Bronchial epithelial cell (primary cell): ENCODE measurements around the gene PSD4. TPM values are rescaled to one million over a fixed set of nuclear protein-coding genes. Genes with fewer than 3 reads are reported as not detected.

Experiments used
- DNase-seq: peaks from one replicate; pipeline ENCODE4 v3.0.0-alpha.2; 2010; ENCODE audit warnings: low read depth
- FAIRE-seq: peaks from 2 replicates; lab custom pipeline; 2011; peaks lifted over from hg19 to GRCh38; lab: Jason Lieb, UNC
- H3K27me3 ChIP-seq: 2 replicates; pipeline ENCODE4 v1.5.1; 2011; ENCODE audit warnings: low read length; ENCODE audit not compliant: control insufficient read depth, insufficient read depth
- H3K36me3 ChIP-seq: 2 replicates; pipeline ENCODE4 v1.5.1; 2011; ENCODE audit warnings: low read length; ENCODE audit not compliant: control insufficient read depth, insufficient read depth
- H3K4me3 ChIP-seq: 2 replicates; pipeline ENCODE4 v1.5.1; 2011; ENCODE audit warnings: mild to moderate bottlenecking, low read depth, low read length, control low read depth
- CTCF ChIP-seq: IDR thresholded peaks from 2 replicates; pipeline ENCODE4 v1.5.1; 2011; ENCODE audit warnings: mild to moderate bottlenecking, moderate library complexity, low read length, control low read depth, inconsistent platforms; ENCODE audit not compliant: insufficient read depth, severe bottlenecking
- total RNA-seq: library from RNA; depleted of rRNA; stranded (reverse); fragments of >200 nt; gene quantifications from 2 replicates; pipeline ENCODE4 v1.2.1, GENCODE V29; 2014

PSD4 gene
- total RNA-seq, 1 donor from 2014 or later = 25.0 TPM

DNA sequence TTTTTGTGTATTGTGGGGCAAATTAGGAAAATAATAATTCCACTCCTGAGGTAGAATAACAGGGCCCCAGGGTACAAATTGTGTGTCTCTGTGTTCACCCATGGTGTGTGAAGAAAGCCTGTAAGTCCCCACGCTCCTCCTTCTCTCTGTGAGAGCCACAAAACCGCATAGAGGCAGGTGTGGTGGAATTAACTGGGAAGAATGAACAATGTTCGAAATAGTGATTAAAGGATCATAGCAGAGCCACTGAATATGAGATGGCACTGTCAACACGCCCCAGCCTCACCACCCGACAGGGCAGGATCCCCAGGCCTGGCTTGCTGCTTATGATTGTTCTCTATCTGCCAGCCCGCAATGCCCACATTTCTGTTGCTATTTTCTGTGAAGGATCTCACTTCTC is 32.3 kb upstream of the PSD4 start:
- Histone ChIP-seq H3K4me3 (no peak overlapping the region), H3K36me3 (no peaks in the 10 kb centered on the region), H3K27me3 (no peaks in the 10 kb centered on the region)
- DNase-seq (no peak), FAIRE-seq (no peak)
- TF ChIP-seq CTCF = no peak

- FAIRE-seq (no peak), DNase-seq (no peak)
- Histone ChIP-seq H3K4me3 (no peak overlapping the region), H3K36me3 (no peaks in the 10 kb centered on the region), H3K27me3 (no peaks in the 10 kb centered on the region)
- TF ChIP-seq CTCF = no peak
These were observed 31.5 kb upstream of the PSD4 start for GRCh38 chr2:113142290-113142689.

DNA sequence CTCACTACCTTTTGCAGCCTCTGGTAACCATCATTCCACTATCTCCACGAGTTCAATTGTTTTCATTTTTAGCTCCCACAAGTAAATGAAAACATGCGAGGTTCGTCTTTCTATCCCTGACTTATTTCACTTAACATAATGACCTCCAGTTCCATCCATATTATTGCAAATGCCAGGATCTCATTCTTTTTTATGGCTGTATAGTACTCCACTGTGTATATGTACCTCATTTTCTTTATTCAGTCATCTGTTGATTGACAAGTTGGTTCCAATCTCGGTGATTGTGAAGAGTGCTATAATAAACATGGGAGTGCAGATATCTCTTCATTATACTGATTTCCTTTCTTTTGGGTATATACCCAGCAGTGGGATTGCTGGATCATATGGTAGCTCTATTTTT is 29.5 kb upstream of the PSD4 start:
- no peak for TF ChIP-seq CTCF

DNA sequence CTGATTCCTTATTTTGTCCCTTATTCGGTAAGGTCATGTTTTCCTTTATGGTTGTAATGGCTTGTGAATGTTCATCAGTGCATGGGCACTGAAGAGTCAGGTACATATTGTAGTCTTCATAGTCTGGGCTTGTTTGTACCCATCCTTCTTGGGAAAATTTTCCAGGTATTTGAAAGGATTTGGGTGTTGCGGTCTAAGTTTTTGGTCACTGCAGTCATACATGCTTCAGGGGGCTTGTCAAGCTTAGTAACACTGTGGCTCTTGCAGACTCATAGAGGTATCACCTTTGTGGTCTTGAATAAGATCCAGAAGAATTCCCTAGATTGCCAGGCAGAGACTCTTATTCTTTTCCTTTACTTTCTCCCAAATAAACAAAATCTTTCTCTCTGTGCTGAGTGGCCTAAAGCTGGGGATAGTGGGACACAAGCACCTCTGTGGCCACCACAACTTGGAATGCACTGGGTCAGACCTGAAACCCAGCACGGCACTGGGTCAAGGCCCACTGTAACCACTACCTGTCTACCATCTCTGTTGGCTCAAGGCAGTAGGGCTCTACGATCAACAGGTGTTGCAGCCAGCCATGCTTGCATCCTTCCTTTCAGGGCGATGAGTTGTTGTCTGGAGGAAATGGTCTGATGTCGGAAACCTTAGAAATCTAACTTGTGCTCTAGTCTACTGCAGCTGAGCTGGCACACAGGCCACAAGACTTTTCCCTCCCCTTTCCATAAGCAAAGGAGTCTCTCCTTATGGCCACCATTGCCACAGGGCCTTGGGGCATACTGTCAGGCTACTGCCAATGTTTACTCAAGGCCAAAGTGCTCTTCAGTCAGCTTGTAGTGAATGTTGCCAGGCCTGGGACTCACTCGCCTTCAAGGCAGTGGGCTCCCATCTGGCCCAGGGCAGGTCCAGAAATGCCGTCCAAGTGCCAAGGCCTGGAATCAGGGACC is 24.9 kb upstream of the PSD4 start:
- FAIRE-seq = no peak
- Histone ChIP-seq H3K4me3 (no peak overlapping the region), H3K27me3 (no peaks in the 10 kb centered on the region), H3K36me3 (no peaks in the 10 kb centered on the region)
- no peak for TF ChIP-seq CTCF
- DNase-seq = peak; percentile 55

More for the DNA sequence above, 29.5 kb upstream of the PSD4 start:
- Histone ChIP-seq H3K27me3 (no peaks in the 10 kb centered on the region), H3K36me3 (no peaks in the 10 kb centered on the region), H3K4me3 (no peak overlapping the region)
- FAIRE-seq = no peak
- no peak for DNase-seq

DNA sequence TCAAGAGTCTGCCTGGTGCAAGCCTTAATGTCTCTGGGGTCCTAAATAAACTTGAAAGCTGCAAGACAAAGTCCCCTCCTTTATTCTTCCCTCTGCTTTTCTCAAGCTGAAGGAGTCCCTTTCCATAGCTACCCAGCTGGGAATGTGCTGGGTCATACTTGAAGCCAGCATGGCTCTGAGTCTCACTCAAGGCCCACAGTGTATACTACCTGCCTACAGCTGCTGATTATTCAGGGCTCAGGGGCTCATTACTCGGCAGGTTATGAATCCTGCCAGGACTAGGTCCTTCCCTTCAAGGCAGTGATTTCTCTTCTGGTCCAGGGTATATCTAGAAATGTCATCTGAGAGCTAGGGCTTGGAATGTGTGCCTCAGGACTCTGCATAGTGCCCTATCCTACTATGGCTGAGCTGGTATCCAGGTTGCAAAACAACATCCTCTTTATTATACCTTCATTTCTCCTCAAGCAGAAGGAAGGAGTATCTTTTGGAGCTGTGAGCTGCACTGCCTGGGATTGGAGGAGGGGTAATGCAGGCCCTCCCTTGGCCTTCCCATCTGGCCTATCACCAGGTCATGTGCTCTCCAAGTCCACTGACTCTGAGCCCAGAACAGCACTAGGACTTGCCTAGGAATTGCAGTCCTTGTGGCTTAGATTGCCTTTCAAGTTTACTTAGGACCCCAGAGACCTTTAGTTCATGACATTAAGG is 24.1 kb upstream of the PSD4 start:
- H3K36me3 ChIP-seq = no peaks in the 10 kb centered on the region

More for the DNA sequence above, 24.1 kb upstream of the PSD4 start:
- DNase-seq (no peak), FAIRE-seq (no peak)
- no peaks in the 10 kb centered on the region for H3K27me3 ChIP-seq
- no peak for TF ChIP-seq CTCF
- H3K4me3 ChIP-seq = no peak overlapping the region
